ENCODE measurements around the gene ATAT1.

The ATAT1 gene

DNA sequence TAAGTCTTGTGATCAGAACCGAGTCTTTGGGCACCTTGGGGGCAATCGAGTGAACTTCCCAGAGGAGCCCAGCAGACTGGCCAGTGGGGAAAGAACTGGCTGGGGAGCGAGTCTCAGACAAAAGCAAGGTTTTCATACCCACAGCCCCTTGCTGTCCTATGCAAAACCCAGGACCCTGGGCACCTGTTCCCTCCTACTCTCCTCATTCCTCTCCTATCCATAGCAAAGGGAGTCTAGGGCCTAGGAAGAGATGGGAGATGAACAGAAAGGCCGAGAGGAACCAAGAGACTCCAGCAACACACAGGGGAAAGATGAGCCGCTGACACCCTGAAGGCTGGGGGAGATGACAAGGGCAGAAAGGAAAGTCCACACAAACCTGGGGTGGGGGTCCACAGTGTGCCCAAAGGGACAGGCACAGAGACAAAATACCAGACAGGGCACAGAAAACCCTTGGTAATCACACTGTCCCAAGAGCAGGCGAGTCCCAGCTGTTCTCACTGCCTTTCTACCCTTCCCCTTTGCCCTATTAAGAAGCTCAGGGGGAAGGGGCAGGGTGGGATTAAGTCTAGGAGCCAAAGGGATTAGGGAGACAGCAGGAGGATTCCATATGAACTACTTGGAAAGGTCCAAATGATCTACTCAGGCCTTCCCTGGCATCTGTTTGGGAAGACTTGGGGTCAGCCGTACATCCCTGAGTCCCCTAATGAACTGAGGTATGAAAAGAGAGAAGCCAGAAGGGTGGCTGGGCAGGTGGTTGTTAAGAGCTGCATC lies 53.3 kb downstream of the ATAT1 start:
- Histone ChIP-seq H3K9me2 (replicated peaks; ENCODE audit: insufficient read depth, low read length) (no peaks in the 10 kb centered on the region), H3K9ac (ENCODE audit: low read length) (no peak overlapping the region), H3K36me3 (replicated peaks; ENCODE audit: insufficient read depth, low read length) (0 out of 2 replicates have a peak, but pooled peaks cover 3% of the 10 kb centered on the region), H3K4me1 (ENCODE audit: low read length) (peaks cover 23% of the 10 kb centered on the region), H3K4me2 (ENCODE audit: low read depth, low read length) (peak overlapping the region; percentile 72; the same call in 1 of the 2 replicates), H3K27me3 (replicated peaks; ENCODE audit: insufficient read depth, low read length) (no peaks in the 10 kb centered on the region), H2AFZ (ENCODE audit: low read length) (no peak overlapping the region), H4K20me1 (ENCODE audit: insufficient read depth, low read length) (no peaks in the 10 kb centered on the region), H3K9me3 (replicated peaks; ENCODE audit: insufficient read depth, low read length) (no peaks in the 10 kb centered on the region), H3K79me2 (ENCODE audit: low read length) (peaks cover 69% of the 10 kb centered on the region), H3K27ac (ENCODE audit: low read length) (no peak overlapping the region), H3K4me3 (ENCODE audit: low read length) (no peak overlapping the region), H3F3A (ENCODE audit: insufficient read depth, low read length) (peaks cover 38% of the 10 kb centered on the region)
- DNase-seq = no peak
- TF ChIP-seq EZH2 (optimal IDR thresholded peaks at IDR 0.05; ENCODE audit: low read depth, low read length) (no peak), EZH2phosphoT487 (IDR thresholded peaks at IDR 0.05; ENCODE audit: low read length) (no peak)
- TF ChIP-seq, protein P1, sequence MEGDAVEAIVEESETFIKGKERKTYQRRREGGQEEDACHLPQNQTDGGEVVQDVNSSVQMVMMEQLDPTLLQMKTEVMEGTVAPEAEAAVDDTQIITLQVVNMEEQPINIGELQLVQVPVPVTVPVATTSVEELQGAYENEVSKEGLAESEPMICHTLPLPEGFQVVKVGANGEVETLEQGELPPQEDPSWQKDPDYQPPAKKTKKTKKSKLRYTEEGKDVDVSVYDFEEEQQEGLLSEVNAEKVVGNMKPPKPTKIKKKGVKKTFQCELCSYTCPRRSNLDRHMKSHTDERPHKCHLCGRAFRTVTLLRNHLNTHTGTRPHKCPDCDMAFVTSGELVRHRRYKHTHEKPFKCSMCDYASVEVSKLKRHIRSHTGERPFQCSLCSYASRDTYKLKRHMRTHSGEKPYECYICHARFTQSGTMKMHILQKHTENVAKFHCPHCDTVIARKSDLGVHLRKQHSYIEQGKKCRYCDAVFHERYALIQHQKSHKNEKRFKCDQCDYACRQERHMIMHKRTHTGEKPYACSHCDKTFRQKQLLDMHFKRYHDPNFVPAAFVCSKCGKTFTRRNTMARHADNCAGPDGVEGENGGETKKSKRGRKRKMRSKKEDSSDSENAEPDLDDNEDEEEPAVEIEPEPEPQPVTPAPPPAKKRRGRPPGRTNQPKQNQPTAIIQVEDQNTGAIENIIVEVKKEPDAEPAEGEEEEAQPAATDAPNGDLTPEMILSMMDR (IDR thresholded peaks at IDR 0.05; ENCODE audit: low read length) = no peak

DNA sequence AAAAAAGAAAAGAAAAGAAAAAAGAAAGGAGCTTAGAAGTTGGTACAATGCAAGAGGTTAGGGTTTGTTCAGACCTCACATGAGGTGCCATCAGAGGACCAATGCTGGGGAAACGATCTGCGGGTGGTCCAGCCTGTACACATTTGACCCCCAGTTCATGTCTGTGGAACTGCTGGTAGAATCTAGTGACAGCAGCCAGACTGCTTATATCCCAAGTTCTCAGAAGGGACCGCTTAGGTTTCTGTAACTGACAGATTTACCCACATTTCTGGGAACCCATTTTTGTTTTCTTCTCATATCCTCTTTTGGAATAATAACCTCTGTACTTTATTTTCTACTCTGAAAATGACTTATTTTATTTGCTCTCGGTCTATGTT lies 55.1 kb downstream of the ATAT1 start:
- H3K27me3 ChIP-seq (replicated peaks; ENCODE audit: insufficient read depth, low read length) = no peaks in the 10 kb centered on the region
- peak overlapping the region; percentile 80; the same call in 1 of the 2 replicates for H3K27ac ChIP-seq (ENCODE audit: low read length)
- H3K9ac ChIP-seq (ENCODE audit: low read length) = peak overlapping the region; percentile 53; the same call in 1 of the 2 replicates
- H3K36me3 ChIP-seq (replicated peaks; ENCODE audit: insufficient read depth, low read length) = no peaks in the 10 kb centered on the region
- peaks cover 42% of the 10 kb centered on the region for H3F3A ChIP-seq (ENCODE audit: insufficient read depth, low read length)
- peak overlapping the region; percentile 87 for H3K4me3 ChIP-seq (ENCODE audit: low read length)
- H3K79me2 ChIP-seq (ENCODE audit: low read length) = peaks cover 84% of the 10 kb centered on the region
- DNase-seq = no peak
- no peak overlapping the region for H2AFZ ChIP-seq (ENCODE audit: low read length)
- TF ChIP-seq, protein P1 (IDR thresholded peaks at IDR 0.05; ENCODE audit: low read length) = no peak
- TF ChIP-seq EZH2phosphoT487 (IDR thresholded peaks at IDR 0.05; ENCODE audit: low read length) = no peak
- no peak for TF ChIP-seq EZH2 (optimal IDR thresholded peaks at IDR 0.05; ENCODE audit: low read depth, low read length)
- no peaks in the 10 kb centered on the region for H3K9me3 ChIP-seq (replicated peaks; ENCODE audit: insufficient read depth, low read length)
- no peaks in the 10 kb centered on the region for H4K20me1 ChIP-seq (ENCODE audit: insufficient read depth, low read length)
- peak overlapping the region; percentile 91 for H3K4me2 ChIP-seq (ENCODE audit: low read depth, low read length)
- no peaks in the 10 kb centered on the region for H3K9me2 ChIP-seq (replicated peaks; ENCODE audit: insufficient read depth, low read length)
- peaks cover 23% of the 10 kb centered on the region for H3K4me1 ChIP-seq (ENCODE audit: low read length)

DNA sequence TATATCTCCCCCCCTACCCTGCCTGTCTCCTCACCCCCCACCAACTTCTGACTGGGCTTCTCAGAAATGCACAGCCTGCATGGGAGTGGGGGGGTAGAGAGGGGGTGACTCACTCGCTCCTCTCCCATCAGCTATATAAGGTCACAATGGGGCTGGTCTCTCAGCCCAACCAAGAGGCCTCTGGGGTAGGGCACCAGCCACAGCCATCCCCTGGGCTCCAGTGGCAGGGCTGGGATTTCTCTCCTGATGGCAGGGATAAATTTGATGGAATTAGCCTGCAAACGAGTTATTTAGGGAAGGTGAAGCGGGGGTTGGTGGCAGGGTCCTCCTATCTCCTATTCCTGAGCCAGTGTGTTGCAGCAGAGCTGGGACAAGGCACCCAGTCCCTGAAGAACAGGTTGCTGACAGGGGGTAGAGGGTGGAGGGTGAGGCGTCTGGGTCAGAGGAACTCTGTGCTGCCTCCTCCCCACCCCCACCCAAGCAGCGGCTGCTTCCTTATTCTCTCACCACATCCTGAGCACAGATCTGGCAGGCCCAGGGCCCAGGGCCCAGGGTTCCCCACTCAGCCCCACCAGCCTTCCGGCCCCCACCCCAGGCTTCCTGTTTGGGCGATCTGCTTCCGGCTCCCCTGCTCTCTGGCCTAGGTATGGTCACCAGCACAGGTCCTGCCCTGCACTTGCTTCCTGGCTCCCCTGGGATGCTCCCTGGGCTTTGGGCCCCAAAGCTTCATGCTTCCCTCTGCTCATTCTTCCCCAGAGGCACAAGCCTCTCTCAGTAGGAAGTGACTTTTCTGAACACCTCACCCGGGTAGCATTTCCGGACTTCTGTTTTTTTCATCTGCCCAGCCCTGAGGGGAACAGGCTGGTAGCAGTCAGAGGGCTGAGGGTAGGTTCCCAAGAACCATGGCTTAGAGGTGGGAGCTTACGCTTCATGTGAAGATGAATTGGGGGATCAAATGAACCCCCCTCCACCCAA lies 55.8 kb downstream of the ATAT1 start:
- Histone ChIP-seq H3K9ac (ENCODE audit: low read length) (peak overlapping the region; percentile 53), H4K20me1 (ENCODE audit: insufficient read depth, low read length) (no peaks in the 10 kb centered on the region), H3K27me3 (replicated peaks; ENCODE audit: insufficient read depth, low read length) (no peaks in the 10 kb centered on the region), H3K4me2 (ENCODE audit: low read depth, low read length) (peak overlapping the region; percentile 91), H3K27ac (ENCODE audit: low read length) (peak overlapping the region; percentile 80), H3K9me2 (replicated peaks; ENCODE audit: insufficient read depth, low read length) (no peaks in the 10 kb centered on the region), H3K36me3 (replicated peaks; ENCODE audit: insufficient read depth, low read length) (no peaks in the 10 kb centered on the region), H3K79me2 (ENCODE audit: low read length) (peaks cover 84% of the 10 kb centered on the region), H3K4me3 (ENCODE audit: low read length) (peak overlapping the region; percentile 87), H3F3A (ENCODE audit: insufficient read depth, low read length) (peaks cover 47% of the 10 kb centered on the region), H3K9me3 (replicated peaks; ENCODE audit: insufficient read depth, low read length) (no peaks in the 10 kb centered on the region), H3K4me1 (ENCODE audit: low read length) (peaks cover 24% of the 10 kb centered on the region), H2AFZ (ENCODE audit: low read length) (0 out of 2 replicates have a peak overlapping the region, but pooled peaks have one; percentile 29)
- TF ChIP-seq EZH2phosphoT487 (IDR thresholded peaks at IDR 0.05; ENCODE audit: low read length) (no peak), EZH2 (optimal IDR thresholded peaks at IDR 0.05; ENCODE audit: low read depth, low read length) (no peak)
- TF ChIP-seq, protein P1 (IDR thresholded peaks at IDR 0.05; ENCODE audit: low read length) = no peak
- DNase-seq = peak; percentile 92
